Measurements from ENCODE around the gene TRIM31. TPM values are rescaled to one million over a fixed set of nuclear protein-coding genes. Genes with fewer than 3 reads are reported as not detected.
A peak's percentile ranks its signal among the peaks of the same experiment; 100 is the strongest.

TRIM31 gene
- total RNA-seq, 2 experiments from 2014 or later, result not detected

GRCh38 chr6:30103872-30104179 is 9.1 kb downstream of the TRIM31 start:
- Mint-ChIP-seq H3K27ac (no peak overlapping the region), H3K9me3 (ENCODE audit: low read depth) (no peaks in the 10 kb centered on the region), H3K4me1 (peaks cover 32% of the 10 kb centered on the region), H3K27me3 (peaks cover 45% of the 10 kb centered on the region), H3K36me3 (ENCODE audit: low read depth) (no peaks in the 10 kb centered on the region), H3K4me3 (peak overlapping the region; percentile 73)
- POLR2A ChIA-PET, result no interaction called here
- intact Hi-C loops (cut with DNase I, micrococcal nuclease), result loop anchor here (1.0 to 5.0 kb wide), 6 partner anchors 27 to 223 kb away; partner anchors contain the start of genes POLR1H (in 1 of the 2), PPP1R11 (in 1 of the 2), TRIM26 (in 1 of the 2) and TRIM39 (in 1 of the 2)
- ATAC-seq, result no peak
- CTCF ChIA-PET, result interaction anchor here (0.6 to 9.5 kb wide), 24 partner anchors 10 to 396 kb away, joined by 3 to 244 read pairs (median 5); partner anchors contain the start of genes POLR1H and TRIM40
- no peak for DNase-seq

DNA sequence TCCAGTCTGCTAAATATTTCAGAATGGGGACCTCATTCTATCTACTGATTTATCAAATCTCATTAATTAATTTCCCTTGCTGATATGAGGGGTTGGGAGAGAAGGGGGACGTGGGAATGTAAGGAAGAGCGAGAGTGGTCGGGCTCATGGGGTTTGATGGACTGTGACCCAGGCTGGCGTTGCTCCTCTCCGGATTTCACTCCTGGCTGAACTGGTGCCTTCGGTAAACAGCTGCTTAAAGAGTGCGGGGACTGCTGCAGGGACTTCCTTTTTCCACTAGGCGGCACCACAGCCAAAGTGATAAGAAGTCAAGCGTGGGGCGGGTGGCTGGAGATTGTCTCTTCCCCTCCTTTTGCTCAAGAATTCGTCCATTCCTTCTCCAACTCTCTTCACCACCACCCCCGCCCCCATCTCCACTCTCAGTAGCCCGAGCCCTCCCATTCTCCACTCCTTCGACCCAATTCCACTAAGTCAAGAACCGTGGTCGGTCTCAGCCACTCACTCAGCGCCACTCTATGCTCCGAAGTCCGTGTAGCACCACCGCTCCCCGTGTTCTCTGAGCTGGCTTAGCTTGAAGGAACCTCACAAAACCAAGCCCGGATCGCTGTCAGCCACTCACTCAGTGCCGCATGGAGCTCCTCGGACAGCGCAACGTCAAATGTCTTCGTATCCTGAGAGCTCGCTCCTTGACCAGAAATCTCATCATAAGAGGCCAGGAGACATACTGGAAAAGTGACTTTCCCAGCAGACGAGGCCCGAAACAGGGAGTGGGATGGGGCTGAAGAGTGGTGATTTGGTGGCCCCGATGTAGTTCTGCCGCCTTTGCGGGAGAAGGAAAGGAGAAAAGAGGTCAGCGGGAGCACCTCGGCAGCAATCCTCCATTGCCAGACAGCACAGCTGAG is 9.7 kb downstream of the TRIM31 start:
- Mint-ChIP-seq H3K9me3 (ENCODE audit: low read depth) (no peaks in the 10 kb centered on the region), H3K36me3 (ENCODE audit: low read depth) (no peaks in the 10 kb centered on the region), H3K4me1 (peaks cover 36% of the 10 kb centered on the region), H3K4me3 (peak overlapping the region; percentile 73), H3K27me3 (peaks cover 47% of the 10 kb centered on the region), H3K27ac (peak overlapping the region; percentile 65)
- intact Hi-C loops (cut with DNase I, micrococcal nuclease), result loop anchor here (1.0 to 5.0 kb wide), 7 partner anchors 28 to 224 kb away; partner anchors contain the start of genes POLR1H (in 2 of the 2), PPP1R11 (in 1 of the 2), TRIM26 (in 1 of the 2) and TRIM39 (in 1 of the 2)
- peak; percentile 90 for DNase-seq
- ATAC-seq, result peak; percentile 79
- POLR2A ChIA-PET, result interaction anchor here (0.6 kb wide), 2 partner anchors 29 to 39 kb away, joined by 3 to 4 read pairs; no protein-coding TSS in a partner anchor
- CTCF ChIA-PET, result interaction anchor here (0.6 to 9.5 kb wide), 25 partner anchors 9 to 395 kb away, joined by 3 to 244 read pairs (median 4); partner anchors contain the start of genes POLR1H and TRIM40

- no peaks in the 10 kb centered on the region for H3K9me3 Mint-ChIP-seq (ENCODE audit: low read depth)
- no peaks in the 10 kb centered on the region for H3K36me3 Mint-ChIP-seq (ENCODE audit: low read depth)
- peak; percentile 21 for ATAC-seq
- H3K27me3 Mint-ChIP-seq, result peaks cover 44% of the 10 kb centered on the region
- H3K27ac Mint-ChIP-seq, result peak overlapping the region; percentile 20
- peaks cover 41% of the 10 kb centered on the region for H3K4me1 Mint-ChIP-seq
- ChIA-PET POLR2A (interaction anchor here (0.9 kb wide), 1 partner anchor 138 kb away, joined by 3 read pairs; no protein-coding TSS in a partner anchor), CTCF (interaction anchor here (0.7 to 9.5 kb wide), 21 partner anchors 8 to 364 kb away, joined by 3 to 244 read pairs (median 6); partner anchors contain the start of gene POLR1H)
- H3K4me3 Mint-ChIP-seq, result peak overlapping the region; percentile 73
- DNase-seq, result peak; percentile 17
- intact Hi-C loops (cut with DNase I, micrococcal nuclease), result loop anchor here (1.0 to 5.0 kb wide), 3 partner anchors 40 to 225 kb away; partner anchors contain the start of genes POLR1H (in 2 of the 2) and TRIM39 (in 1 of the 2)
These were observed 10.4 kb downstream of the TRIM31 start for GRCh38 chr6:30102414-30102969.

- intact Hi-C loops (cut with DNase I, micrococcal nuclease), result loop anchor here (1.0 to 5.0 kb wide), 3 partner anchors 39 to 226 kb away; partner anchors contain the start of genes POLR1H (in 2 of the 2) and TRIM39 (in 1 of the 2)
- Mint-ChIP-seq H3K36me3 (ENCODE audit: low read depth) (no peaks in the 10 kb centered on the region), H3K4me1 (peaks cover 45% of the 10 kb centered on the region), H3K9me3 (ENCODE audit: low read depth) (no peaks in the 10 kb centered on the region), H3K27ac (peak overlapping the region; percentile 13), H3K27me3 (peaks cover 46% of the 10 kb centered on the region), H3K4me3 (peak overlapping the region; percentile 61)
- ATAC-seq (peak; percentile 68), DNase-seq (peak; percentile 81)
- ChIA-PET POLR2A (interaction anchor here (0.8 to 0.9 kb wide), 2 partner anchors 40 to 137 kb away, joined by 3 read pairs; partner anchors contain the start of gene POLR1H), CTCF (interaction anchor here (0.7 to 9.5 kb wide), 13 partner anchors 10 to 448 kb away, joined by 3 to 244 read pairs (median 4); partner anchors contain the start of gene POLR1H)
These were observed 11.2 kb downstream of the TRIM31 start for GRCh38 chr6:30101444-30102413.

DNA sequence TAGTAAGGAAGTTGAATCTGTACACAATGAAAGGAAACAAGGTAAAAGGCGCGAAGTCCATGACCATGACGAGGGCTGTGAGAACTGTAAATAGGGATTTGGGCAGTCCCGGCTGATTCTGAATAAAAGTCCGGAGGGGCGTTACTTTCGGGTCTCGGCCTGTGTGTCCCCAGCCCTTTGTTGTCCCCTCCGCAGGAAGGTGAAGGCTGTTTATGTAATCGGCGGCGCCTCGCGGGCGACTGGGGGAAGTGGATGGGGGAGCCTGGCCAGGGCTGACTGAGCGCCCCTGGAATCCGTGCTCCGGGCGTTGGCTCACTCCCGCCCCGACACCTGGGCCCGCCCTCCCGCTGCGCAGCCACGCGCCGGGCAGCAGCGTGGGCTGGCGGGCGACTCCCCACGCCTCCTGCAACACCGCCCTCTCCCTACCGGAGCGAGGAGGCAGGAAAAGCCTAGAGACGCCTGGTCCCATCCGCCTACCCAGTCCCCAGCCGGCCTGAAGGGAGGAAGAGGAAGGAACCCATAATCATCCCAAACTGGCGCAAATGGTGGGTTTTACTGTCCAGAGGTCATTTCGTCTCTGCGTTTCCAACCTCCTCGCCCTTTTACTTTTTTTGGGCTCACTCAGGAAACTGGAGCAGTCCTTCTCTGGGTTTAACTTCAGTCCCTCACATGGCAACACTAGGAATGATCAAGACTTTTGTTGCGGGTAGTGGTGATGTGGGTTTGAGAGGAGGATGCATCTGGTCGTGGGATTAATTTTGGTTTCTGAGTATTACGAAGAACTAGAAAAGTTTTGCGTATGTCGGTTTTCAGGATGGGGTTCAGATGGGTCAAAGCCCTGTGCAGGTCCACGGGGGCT is 12.1 kb downstream of the TRIM31 start:
- ChIA-PET POLR2A (no interaction called here), CTCF (interaction anchor here (0.7 to 9.5 kb wide), 12 partner anchors 24 to 447 kb away, joined by 3 to 244 read pairs (median 5); partner anchors contain the start of gene POLR1H)
- ATAC-seq, result no peak
- DNase-seq, result peak; percentile 36
- intact Hi-C loops (cut with DNase I, micrococcal nuclease), result loop anchor here (5.0 kb wide), 2 partner anchors 39 to 226 kb away; partner anchors contain the start of genes POLR1H (in 1 of the 2) and TRIM39 (in 1 of the 2)
- H3K4me1 Mint-ChIP-seq, result peaks cover 45% of the 10 kb centered on the region
- no peaks in the 10 kb centered on the region for H3K9me3 Mint-ChIP-seq (ENCODE audit: low read depth)
- H3K36me3 Mint-ChIP-seq (ENCODE audit: low read depth), result no peaks in the 10 kb centered on the region
- peaks cover 46% of the 10 kb centered on the region for H3K27me3 Mint-ChIP-seq
- peak overlapping the region; percentile 61 for H3K4me3 Mint-ChIP-seq
- no peak overlapping the region for H3K27ac Mint-ChIP-seq

DNA sequence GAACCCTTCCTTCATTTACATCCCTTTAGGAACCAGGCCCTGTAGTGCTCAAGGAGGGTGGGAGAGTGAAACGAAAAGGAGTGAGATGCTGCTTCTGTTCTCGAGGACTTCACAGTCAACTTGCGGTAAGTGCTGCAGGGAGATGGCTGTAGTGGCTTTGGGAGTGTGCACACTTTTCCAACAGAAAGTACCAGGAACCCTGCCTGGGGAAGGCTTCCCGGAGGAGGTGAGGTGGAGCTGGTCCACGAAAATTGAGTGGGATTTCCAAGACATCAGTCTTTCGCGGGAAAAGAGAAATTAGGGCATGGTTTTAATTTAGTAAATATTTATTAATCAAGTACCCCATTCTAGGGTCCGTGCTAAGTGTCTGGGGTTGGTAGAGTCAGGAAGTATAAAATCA is 12.7 kb downstream of the TRIM31 start:
- CTCF ChIA-PET, result interaction anchor here (0.7 to 1.6 kb wide), 2 partner anchors 31 to 71 kb away, joined by 3 to 5 read pairs; no protein-coding TSS in a partner anchor

DNA sequence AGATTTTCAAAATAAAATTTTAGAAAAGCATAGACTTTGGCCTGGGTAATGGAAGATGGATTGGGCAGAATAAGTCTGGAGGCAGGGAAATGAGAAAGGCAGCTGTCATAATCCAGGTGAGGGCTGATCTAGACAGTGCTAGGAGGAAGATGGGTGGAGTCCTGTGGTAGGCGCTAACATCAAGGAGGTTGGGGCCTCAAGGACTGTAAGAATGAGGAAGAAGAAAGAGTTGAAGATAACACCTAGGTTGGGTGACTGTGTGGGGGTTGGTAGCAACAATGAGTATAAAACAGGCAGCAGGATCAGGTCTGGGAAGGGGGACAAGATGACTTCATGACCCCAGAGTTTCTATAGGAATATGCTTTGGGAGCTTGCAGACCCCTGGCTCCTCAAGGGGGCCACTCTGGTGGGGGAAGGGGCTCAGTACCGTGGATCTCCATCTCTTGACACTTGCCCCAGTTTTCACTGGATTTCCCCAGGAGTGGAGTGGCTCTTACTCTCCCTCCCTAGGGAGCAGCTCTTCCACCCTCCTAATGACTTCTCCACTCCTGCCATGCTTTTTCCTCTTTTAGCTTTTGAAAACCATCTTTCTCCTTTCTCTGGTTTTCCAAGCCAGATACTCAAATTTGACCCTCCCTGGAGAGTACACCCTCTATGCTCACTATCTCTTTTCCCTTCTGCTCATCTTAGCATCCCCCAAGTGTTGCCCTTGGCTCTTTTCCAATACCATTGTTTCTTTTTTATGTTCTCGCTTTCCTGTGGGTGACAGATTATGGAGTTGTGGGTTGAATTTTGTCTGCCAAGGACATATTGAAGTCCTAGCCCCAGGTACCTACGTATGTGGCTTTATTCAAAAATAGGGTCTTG is 14.8 kb downstream of the TRIM31 start:
- no peak overlapping the region for H3K4me3 Mint-ChIP-seq
- intact Hi-C loops (cut with DNase I, micrococcal nuclease), result no loop called here
- ChIA-PET POLR2A (no interaction called here), CTCF (interaction anchor here (0.6 to 1.4 kb wide), 4 partner anchors 9 to 84 kb away, joined by 3 read pairs; no protein-coding TSS in a partner anchor)
- H3K36me3 Mint-ChIP-seq (ENCODE audit: low read depth), result no peaks in the 10 kb centered on the region
- peaks cover 39% of the 10 kb centered on the region for H3K4me1 Mint-ChIP-seq
- H3K9me3 Mint-ChIP-seq (ENCODE audit: low read depth), result no peaks in the 10 kb centered on the region
- no peak for DNase-seq
- peaks cover 52% of the 10 kb centered on the region for H3K27me3 Mint-ChIP-seq
- H3K27ac Mint-ChIP-seq, result no peak overlapping the region
- no peak for ATAC-seq

More for the DNA sequence above, 12.7 kb downstream of the TRIM31 start:
- intact Hi-C loops (cut with DNase I, micrococcal nuclease), result loop anchor here (5.0 kb wide), 2 partner anchors 38 to 227 kb away; partner anchors contain the start of genes POLR1H (in 1 of the 2) and TRIM39 (in 1 of the 2)
- DNase-seq, result no peak
- H3K4me3 Mint-ChIP-seq, result peak overlapping the region; percentile 44
- no peaks in the 10 kb centered on the region for H3K36me3 Mint-ChIP-seq (ENCODE audit: low read depth)
- peaks cover 50% of the 10 kb centered on the region for H3K27me3 Mint-ChIP-seq
- H3K27ac Mint-ChIP-seq, result no peak overlapping the region
- no peaks in the 10 kb centered on the region for H3K9me3 Mint-ChIP-seq (ENCODE audit: low read depth)
- ATAC-seq, result no peak
- POLR2A ChIA-PET, result no interaction called here
- H3K4me1 Mint-ChIP-seq, result peaks cover 45% of the 10 kb centered on the region

GRCh38 chr6:30096829-30097228 is 16.1 kb downstream of the TRIM31 start:
- peaks cover 62% of the 10 kb centered on the region for H3K27me3 Mint-ChIP-seq
- intact Hi-C loops (cut with DNase I, micrococcal nuclease), result no loop called here
- H3K4me3 Mint-ChIP-seq, result no peak overlapping the region

More at GRCh38 chr6:30096829-30097228, 16.1 kb downstream of the TRIM31 start:
- ATAC-seq (no peak), DNase-seq (no peak)
- ChIA-PET POLR2A (no interaction called here), CTCF (interaction anchor here (0.6 to 0.8 kb wide), 2 partner anchors 9 to 182 kb away, joined by 3 read pairs; no protein-coding TSS in a partner anchor)
- Mint-ChIP-seq H3K4me1 (peaks cover 30% of the 10 kb centered on the region), H3K36me3 (ENCODE audit: low read depth) (no peaks in the 10 kb centered on the region), H3K27ac (no peak overlapping the region), H3K9me3 (ENCODE audit: low read depth) (no peaks in the 10 kb centered on the region)

Measured in activated CD4-positive, alpha-beta T cell treated with anti-CD3 and anti-CD28 coated beads for 36 hours (primary cell).